Measurements from ENCODE around the gene NPAS3.
A peak's percentile ranks its signal among the peaks of the same experiment; 100 is the strongest.

Gene NPAS3

GRCh38 chr14:33393231-33393894 is 454.7 kb downstream of the NPAS3 start:
- DNase-seq, result no peak

- no peak for DNase-seq
Measured at GRCh38 chr14:33393895-33394368, 455.3 kb downstream of the NPAS3 start.

- no peak for DNase-seq
Measured at GRCh38 chr14:33401311-33401710, 462.6 kb downstream of the NPAS3 start.

- DNase-seq, result no peak
Measured at GRCh38 chr14:33402604-33403003, 463.9 kb downstream of the NPAS3 start.

GRCh38 chr14:33404054-33404453 is 465.4 kb downstream of the NPAS3 start:
- no peak for DNase-seq

GRCh38 chr14:33404964-33405574 is 466.4 kb downstream of the NPAS3 start:
- DNase-seq, result no peak

GRCh38 chr14:33406766-33407165 is 468.1 kb downstream of the NPAS3 start:
- DNase-seq, result no peak

GRCh38 chr14:33408291-33408690 is 469.6 kb downstream of the NPAS3 start:
- no peak for DNase-seq

- no peak for DNase-seq
Measured at GRCh38 chr14:33412450-33412849, 473.8 kb downstream of the NPAS3 start.

GRCh38 chr14:33413381-33413780 is 474.7 kb downstream of the NPAS3 start:
- DNase-seq, result no peak

GRCh38 chr14:33414041-33414440 is 475.4 kb downstream of the NPAS3 start:
- DNase-seq, result no peak

- DNase-seq, result no peak
Measured at GRCh38 chr14:33420051-33420627, 481.5 kb downstream of the NPAS3 start.

- no peak for DNase-seq
Measured at GRCh38 chr14:33430414-33431035, 491.8 kb downstream of the NPAS3 start.

GRCh38 chr14:33432407-33433023 is 493.8 kb downstream of the NPAS3 start:
- DNase-seq, result peak; percentile 3

- DNase-seq, result no peak
Measured at GRCh38 chr14:33433396-33433795, 494.7 kb downstream of the NPAS3 start.

GRCh38 chr14:33435911-33436689 is 497.4 kb downstream of the NPAS3 start:
- DNase-seq, result no peak

- DNase-seq, result no peak
Measured at GRCh38 chr14:33441633-33442032, 503.0 kb downstream of the NPAS3 start.

- DNase-seq, result no peak
Measured at GRCh38 chr14:33444136-33444535, 505.5 kb downstream of the NPAS3 start.

GRCh38 chr14:33449268-33449667 is 510.6 kb downstream of the NPAS3 start:
- DNase-seq, result no peak

- no peak for DNase-seq
Measured at GRCh38 chr14:33449703-33450395, 511.2 kb downstream of the NPAS3 start.

GRCh38 chr14:33450416-33450815 is 511.7 kb downstream of the NPAS3 start:
- no peak for DNase-seq

- no peak for DNase-seq
Measured at GRCh38 chr14:33451211-33451610, 512.5 kb downstream of the NPAS3 start.

All from CD4-positive, alpha-beta T cell treated with Interleukin-17A for 1 hour (primary cell).